G401 (cell line): ENCODE results near the gene PHIP. TPM values are rescaled to one million over a fixed set of nuclear protein-coding genes. Genes with fewer than 3 reads are reported as not detected.

ENCODE experiments used
- DNase-seq: peaks from one replicate; pipeline ENCODE4 v3.0.0-alpha.2; 2015; ENCODE audit warnings: low spot score
- in situ Hi-C: cut with HindIII; loops from 2 replicates; pipeline ENCODE4 v1.10.0; 2016; ENCODE audit warnings: low sequenced_read_pairs, mixed read lengths
- total RNA-seq: library from RNA; depleted of rRNA; stranded (reverse); fragments of >200 nt; shearing (Covaris generic); gene quantifications from 2 replicates; pipeline ENCODE4 v1.2.3, GENCODE V29; 2014

PHIP gene
- total RNA-seq, 1 experiment from 2014 or later = 23.1 TPM

- no peak for DNase-seq
- in situ Hi-C loops = no loop called here
These were observed 5.3 kb downstream of the PHIP start for GRCh38 chr6:79072640-79073181.

GRCh38 chr6:79071547-79071946 lies 6.5 kb downstream of the PHIP start:
- in situ Hi-C loops = no loop called here

GRCh38 chr6:79070206-79070825 lies 7.7 kb downstream of the PHIP start:
- in situ Hi-C loops = no loop called here
- DNase-seq = no peak

More at GRCh38 chr6:79071547-79071946, 6.5 kb downstream of the PHIP start:
- no peak for DNase-seq

- no peak for DNase-seq
- in situ Hi-C loops = no loop called here
These were observed 11.2 kb downstream of the PHIP start for GRCh38 chr6:79066828-79067227.

GRCh38 chr6:79066330-79066729 lies 11.7 kb downstream of the PHIP start:
- no peak for DNase-seq
- in situ Hi-C loops = no loop called here

- in situ Hi-C loops = no loop called here
These were observed 12.8 kb downstream of the PHIP start for GRCh38 chr6:79065232-79065631.

GRCh38 chr6:79064635-79065034 lies 13.4 kb downstream of the PHIP start:
- no peak for DNase-seq
- in situ Hi-C loops = no loop called here

More at GRCh38 chr6:79065232-79065631, 12.8 kb downstream of the PHIP start:
- DNase-seq = no peak

GRCh38 chr6:79062708-79063107 lies 15.3 kb downstream of the PHIP start:
- DNase-seq = peak; percentile 58
- in situ Hi-C loops = no loop called here

GRCh38 chr6:79057746-79058145 lies 20.3 kb downstream of the PHIP start:
- no peak for DNase-seq
- in situ Hi-C loops = no loop called here

GRCh38 chr6:79056226-79056625 lies 21.8 kb downstream of the PHIP start:
- in situ Hi-C loops = no loop called here
- DNase-seq = no peak

GRCh38 chr6:79048611-79049010 lies 29.4 kb downstream of the PHIP start:
- DNase-seq = no peak
- in situ Hi-C loops = no loop called here

GRCh38 chr6:79047072-79047471 lies 31.0 kb downstream of the PHIP start:
- in situ Hi-C loops = no loop called here

GRCh38 chr6:79045966-79046365 lies 32.1 kb downstream of the PHIP start:
- in situ Hi-C loops = no loop called here
- no peak for DNase-seq

More at GRCh38 chr6:79047072-79047471, 31.0 kb downstream of the PHIP start:
- DNase-seq = no peak

- DNase-seq = no peak
- in situ Hi-C loops = no loop called here
These were observed 35.3 kb downstream of the PHIP start for GRCh38 chr6:79042799-79043126.

GRCh38 chr6:79042088-79042798 lies 35.8 kb downstream of the PHIP start:
- DNase-seq = no peak
- in situ Hi-C loops = no loop called here

GRCh38 chr6:79040083-79040482 lies 38.0 kb downstream of the PHIP start:
- in situ Hi-C loops = no loop called here
- DNase-seq = no peak

- in situ Hi-C loops = no loop called here
- DNase-seq = no peak
These were observed 40.0 kb downstream of the PHIP start for GRCh38 chr6:79038061-79038460.

- no peak for DNase-seq
- in situ Hi-C loops = no loop called here
These were observed 43.2 kb downstream of the PHIP start for GRCh38 chr6:79034865-79035264.

GRCh38 chr6:79033279-79033678 lies 44.8 kb downstream of the PHIP start:
- in situ Hi-C loops = no loop called here
- DNase-seq = no peak

GRCh38 chr6:79031821-79032590 lies 46.0 kb downstream of the PHIP start:
- no peak for DNase-seq
- in situ Hi-C loops = no loop called here
